ENCODE measurements around the gene TMEM151B.

The TMEM151B gene

DNA sequence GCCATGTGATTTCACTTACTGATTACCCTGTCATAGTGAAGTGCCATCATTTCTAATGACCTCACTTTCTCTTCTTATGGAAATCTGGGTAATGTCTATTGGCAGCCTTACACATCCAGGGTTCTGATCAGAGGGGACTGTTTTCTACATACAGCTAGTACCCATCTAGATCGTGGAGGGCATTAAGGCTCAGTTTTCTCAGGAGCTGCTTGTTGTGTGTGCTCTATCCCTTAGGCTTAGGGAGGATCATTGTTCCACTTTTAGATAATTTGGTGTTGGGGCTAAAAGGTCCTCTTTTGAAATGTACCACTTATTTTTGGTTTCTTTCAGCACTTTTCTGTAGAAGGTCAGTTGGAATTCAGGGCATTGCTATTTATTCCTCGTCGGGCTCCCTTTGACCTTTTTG lies 19.5 kb upstream of the TMEM151B start:
- no peak for DNase-seq (ENCODE audit: low read depth)

GRCh38 chr6:44251576-44252524 lies 18.4 kb upstream of the TMEM151B start:
- DNase-seq (ENCODE audit: low read depth), result no peak

- no peak for DNase-seq (ENCODE audit: low read depth)
These were observed 16.7 kb upstream of the TMEM151B start for GRCh38 chr6:44253307-44254101.

DNA sequence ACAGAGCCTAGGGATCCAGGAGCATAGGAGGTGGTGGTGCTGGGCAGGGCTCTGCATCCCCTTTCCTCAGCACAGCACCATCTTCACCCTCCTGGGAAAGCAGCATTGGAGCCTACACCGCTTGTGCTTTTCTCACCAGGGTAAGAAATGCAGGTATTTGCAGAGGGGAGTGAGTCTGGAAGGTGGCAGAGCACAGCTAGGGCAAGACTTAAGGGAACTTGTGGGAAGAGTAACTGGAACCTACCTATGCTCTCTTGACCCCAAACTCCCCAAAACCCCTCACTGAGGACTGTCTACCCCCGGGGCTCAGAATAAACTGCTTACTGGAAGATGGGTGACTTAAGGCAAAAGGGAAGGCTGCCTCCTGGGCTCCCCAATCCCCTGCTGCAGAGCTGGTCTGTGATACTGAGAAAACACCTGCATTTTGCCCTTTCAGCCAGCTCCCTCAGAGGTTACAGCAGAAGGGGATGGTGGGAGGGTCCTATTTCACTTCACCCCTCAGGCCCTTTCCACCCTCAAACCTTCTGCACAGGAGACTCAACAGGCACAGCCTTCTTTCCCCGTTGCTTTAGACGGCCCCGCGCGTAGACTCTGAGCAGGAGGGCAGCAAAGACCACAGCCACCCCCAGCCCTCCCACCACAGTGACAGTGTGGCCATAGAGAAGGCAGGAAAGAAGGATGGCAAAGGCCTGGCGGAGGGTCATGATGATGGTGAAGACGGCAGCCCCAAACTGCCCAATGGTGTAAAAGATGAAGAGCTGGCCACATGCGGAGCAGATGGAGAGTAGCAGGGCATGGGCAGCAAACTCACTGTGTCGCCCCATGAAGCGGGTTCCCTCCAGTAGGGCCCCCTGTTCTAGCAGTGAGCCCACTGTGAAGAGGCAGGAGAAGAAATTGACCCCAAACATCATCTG lies 15.8 kb upstream of the TMEM151B start:
- no peak for DNase-seq (ENCODE audit: low read depth)

GRCh38 chr6:44255105-44255808 lies 15.0 kb upstream of the TMEM151B start:
- no peak for DNase-seq (ENCODE audit: low read depth)

GRCh38 chr6:44255871-44256774 lies 14.1 kb upstream of the TMEM151B start:
- no peak for DNase-seq (ENCODE audit: low read depth)

DNA sequence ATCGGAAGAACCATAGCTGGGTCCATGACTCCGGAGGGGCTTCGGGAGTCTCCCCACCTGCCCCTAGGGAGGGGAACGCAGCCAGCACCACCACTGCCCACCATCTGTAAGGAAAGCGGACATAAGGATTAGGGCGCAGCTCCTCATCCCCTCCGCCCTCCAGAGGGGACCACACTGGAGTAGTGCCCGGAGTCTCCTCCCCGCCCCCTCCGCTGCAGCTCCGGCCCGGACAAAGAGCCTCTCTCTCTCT lies 13.6 kb upstream of the TMEM151B start:
- no peak for DNase-seq (ENCODE audit: low read depth)

DNA sequence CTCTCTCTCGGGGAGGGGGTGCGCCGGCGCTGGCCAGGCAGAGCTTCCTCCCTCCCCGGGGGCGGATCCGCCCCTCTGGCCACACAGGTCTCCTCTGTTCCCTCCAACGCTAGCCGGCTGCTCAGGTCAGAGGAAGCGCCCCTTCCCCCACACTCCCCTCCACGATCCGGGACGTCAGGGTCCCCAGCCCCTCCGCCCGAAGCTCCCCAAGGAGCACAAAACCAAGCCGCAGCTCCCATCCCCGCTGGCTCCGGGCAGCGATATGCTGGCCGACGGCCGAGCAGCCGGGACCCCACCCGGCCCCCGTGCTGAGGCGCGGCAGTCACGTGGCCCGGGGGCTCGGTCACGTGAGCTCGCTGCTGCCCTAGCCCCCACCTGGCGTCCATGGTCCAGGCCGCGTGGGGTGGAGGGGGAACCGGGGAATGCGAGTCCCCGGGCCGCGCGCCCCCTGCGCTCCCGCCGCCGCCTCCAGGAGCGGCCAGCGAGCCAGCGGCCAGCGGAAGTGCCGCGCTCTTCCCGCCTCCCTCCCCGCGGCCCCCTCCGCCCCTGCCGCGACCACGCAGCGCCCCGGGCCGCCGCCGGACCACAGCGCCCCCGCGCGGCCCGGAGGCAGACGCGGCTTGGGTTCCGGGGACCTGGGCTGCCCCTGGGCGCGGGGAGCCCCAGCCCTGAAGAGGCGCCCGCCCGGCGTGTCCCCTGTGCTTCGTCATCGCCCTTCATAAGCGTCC lies 13.1 kb upstream of the TMEM151B start, which contains the start of gene SLC35B2:
Gene SLC35B2 (minus strand): TSS at position 504 of the 728 bp plus-strand sequence. CDS start 118 bp downstream, at position 386.
- no peak for DNase-seq (ENCODE audit: low read depth)

GRCh38 chr6:44257753-44258324 lies 12.4 kb upstream of the TMEM151B start:
- DNase-seq (ENCODE audit: low read depth), result no peak

DNA sequence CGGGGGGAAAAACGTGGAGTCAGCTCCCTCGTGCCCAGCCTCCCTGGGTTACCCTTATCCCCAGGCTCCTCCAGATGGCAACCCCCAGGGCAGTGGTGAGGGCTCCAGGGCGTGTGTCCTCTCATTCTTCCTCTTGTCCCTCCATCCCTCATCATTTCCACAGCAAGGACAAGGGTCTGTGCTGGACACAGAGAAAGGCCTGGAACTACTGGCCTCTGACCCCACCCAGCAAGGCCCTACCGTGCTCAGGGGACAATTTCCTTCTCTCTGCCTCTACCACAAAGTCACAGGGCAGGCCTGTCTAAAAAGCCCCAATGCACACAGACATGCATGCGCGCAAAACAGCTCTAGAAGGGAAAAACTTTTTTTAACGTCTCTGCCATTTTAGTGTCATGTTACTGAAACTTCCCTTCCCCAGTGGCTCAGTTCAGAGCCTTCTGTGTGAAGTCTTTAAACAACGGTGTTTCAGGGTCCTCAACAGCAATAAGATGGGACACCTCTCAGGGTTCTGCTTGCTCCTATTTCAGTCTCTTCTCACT lies 11.9 kb upstream of the TMEM151B start:
- DNase-seq (ENCODE audit: low read depth), result no peak

DNA sequence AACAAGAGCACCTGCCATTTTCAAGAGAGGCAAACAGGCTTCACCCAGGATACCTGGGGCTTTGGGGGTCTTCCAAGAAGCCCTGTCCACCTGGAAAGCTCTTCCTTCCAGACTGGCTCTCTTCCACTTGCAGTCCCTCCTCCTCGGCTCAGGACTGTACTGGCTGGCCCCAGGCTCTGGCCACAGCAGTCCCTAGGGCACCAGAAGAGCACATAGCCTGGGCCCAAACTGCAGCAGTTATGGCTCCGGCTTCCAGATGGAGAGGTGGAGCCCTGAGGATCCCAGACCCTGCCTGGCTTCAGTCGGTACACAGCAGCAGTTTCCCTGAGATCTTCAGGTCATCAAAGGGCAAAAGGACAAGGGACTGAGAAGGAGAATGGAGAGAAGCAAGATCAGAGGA lies 11.3 kb upstream of the TMEM151B start:
- no peak for DNase-seq (ENCODE audit: low read depth)

DNA sequence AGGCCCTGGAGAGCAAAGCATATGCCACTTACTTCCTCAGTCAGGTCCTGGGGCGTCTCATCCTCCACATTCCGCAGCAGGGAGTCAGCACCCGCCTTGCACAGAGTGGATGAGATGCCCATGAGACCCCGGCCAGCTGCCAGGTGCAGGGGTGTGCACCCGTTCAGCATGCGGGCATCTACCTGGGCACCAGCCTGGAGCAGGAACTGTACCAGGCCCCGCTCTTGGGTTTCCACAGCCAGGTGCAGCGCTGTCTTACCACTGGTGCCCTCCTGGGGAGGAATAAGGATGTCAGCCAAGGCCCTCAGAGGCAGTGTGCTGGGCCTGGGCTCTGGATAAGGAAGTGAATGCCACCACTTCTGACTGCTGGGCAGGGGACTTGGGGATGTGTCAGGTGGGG lies 10.2 kb upstream of the TMEM151B start:
- DNase-seq (ENCODE audit: low read depth), result no peak

DNA sequence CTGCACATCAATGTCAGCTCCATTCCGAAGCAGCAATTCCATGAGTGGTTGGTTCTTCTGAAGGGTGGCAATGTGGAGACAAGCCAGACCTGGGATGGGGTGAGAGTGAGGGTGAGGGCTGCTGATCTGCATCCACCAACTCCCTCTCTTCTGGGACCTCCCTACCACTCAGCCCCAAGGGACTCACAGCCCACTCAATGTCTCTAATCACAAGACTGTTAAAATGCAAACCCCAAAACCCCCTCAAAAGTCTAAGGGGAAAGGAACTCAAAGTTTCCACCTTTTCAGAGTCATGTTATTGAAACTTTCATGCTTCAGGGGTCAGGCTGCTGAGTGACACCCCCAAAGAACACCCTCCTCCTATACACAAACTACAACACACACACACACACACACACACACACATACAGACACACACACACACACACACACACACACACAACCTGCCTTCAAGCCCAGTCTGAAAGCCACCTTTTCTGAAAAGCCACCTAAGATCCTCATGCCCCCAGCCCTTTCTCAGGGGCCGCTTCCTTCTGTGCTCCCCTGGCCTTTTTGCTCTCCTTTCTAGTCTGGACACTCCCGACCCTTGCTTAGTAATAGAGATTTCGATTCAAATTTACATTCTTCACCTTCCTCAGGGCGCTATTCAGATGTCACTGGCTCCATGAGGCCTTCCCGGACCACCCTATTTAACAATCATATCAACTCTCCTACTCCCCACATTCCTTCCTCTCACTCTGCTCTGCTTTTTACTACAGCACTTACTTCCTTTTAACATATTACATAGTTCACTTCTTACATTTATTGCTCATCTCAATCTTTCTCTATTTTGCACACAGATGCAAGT lies 9.6 kb upstream of the TMEM151B start:
- no peak for DNase-seq (ENCODE audit: low read depth)

DNA sequence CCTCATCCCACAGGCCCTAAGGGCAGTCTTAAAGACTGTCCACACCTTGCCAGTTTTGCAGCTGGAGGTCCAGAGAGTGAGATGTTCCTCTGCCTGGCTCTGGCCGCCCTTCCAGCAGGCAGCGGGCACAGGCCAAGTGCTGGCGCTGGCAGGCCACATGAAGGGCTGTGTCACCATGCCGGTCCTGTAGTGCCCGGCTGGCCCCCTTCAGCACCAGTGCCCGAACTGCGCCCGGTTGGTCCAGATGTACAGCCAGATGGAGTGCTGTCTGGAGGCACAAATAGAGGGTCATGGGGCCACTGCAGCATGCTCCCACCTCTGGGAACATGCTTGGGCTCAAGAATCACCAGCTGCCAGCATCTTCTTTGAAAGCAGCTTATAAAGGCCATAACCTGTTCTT lies 8.7 kb upstream of the TMEM151B start:
- DNase-seq (ENCODE audit: low read depth), result no peak

DNA sequence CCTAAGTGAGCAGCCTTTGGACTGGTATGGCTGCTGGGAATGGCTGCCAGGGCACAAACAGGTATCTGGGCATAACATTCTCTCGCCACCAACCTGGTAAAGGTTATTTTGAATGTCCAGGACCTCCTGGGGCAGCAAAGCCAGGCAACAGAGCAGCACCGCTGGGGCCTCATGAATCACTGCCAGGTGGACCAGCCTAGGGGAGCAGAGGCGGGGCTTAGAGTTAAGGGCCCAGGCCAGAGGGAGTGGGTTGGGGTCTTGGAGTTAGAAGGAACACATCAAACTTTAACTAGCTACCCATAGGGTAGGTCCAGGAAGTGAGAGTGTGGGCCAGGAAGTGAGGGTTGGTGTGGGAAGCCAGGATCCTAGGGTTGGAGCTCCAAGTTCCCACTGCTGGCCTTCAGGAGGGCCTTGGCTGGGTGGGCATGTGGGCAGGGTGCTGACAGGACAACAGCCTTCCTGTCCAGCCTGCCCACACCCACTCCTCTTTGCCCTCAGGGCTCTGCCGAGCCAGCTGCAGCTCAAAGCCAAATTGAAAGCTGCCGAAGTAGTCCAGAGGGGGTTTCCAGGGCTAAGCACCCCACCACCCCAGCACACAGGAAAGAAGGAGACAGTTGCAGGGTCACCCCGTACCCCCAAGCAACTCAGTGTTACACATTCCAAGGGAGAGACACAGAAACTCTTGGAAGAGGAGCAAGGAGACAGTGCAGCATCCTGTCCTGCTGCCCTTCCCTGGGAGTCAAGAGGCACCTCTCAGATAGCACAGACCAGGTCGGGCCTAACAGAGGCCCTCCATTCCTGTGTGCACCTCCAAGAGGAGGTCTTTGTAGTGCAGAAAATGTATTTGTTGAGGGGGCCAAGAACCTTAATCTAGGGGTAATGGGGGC lies 7.5 kb upstream of the TMEM151B start:
- DNase-seq (ENCODE audit: low read depth), result no peak

- no peak for DNase-seq (ENCODE audit: low read depth)
These were observed 6.7 kb upstream of the TMEM151B start for GRCh38 chr6:44263354-44264100.

Data from HS-5 (cell line).